Measurements from ENCODE around the gene TXNDC2. TPM values are rescaled to one million over a fixed set of nuclear protein-coding genes. Genes with fewer than 3 reads are reported as not detected.

The TXNDC2 gene
- total and polyA plus RNA-seq, 9 of the 15 experiments (the other 6 are each of a cell fraction or from before 2014, with no cell fraction given): 1.2 to 4.9 (median 2.3) TPM

- TF ChIP-seq TBL1XR1 (IDR thresholded peaks at IDR 0.05; ENCODE audit: low read length in 2 of 2) (peak in 1 of 2 experiments; percentile 40; a peak in 1 of 4 replicates), ZNF24 (IDR thresholded peaks at IDR 0.05) (peak; percentile 39; the same call in 1 of the 2 replicates), MECOM (CRISPR knock-in tag; IDR thresholded peaks at IDR 0.05) (peak; percentile 81; the same call in 1 of the 2 replicates), ZNF592 (IDR thresholded peaks at IDR 0.05) (0 out of 2 replicates have a peak, but pooled peaks have one; percentile 31), HDAC2 (IDR thresholded peaks at IDR 0.05) (peak; percentile 75), NCOR1 (IDR thresholded peaks at IDR 0.05) (peak; percentile 93), CAMTA2 (CRISPR knock-in tag; conservative IDR thresholded peaks at IDR 0.05) (no peak), NR2C1 (IDR thresholded peaks at IDR 0.05) (0 out of 2 replicates have a peak, but pooled peaks have one; percentile 10), NR2C1 (tag; IDR thresholded peaks at IDR 0.05) (no peak), SMAD4 (CRISPR knock-in tag; conservative IDR thresholded peaks at IDR 0.05) (peak; percentile 99), STAT5A (IDR thresholded peaks at IDR 0.05; ENCODE audit: borderline replicate concordance, low read length) (peak; percentile 67), ZNF740 (CRISPR knock-in tag; IDR thresholded peaks at IDR 0.05) (no peak), ZNF740 (tag; IDR thresholded peaks at IDR 0.05) (0 out of 4 replicates have a peak, but pooled peaks of 1 of the 2 experiments have one; percentile 10), CBFA2T3 (IDR thresholded peaks at IDR 0.05) (peak; percentile 98), ZBTB9 (CRISPR knock-in tag; IDR thresholded peaks at IDR 0.05) (no peak), NCOA2 (IDR thresholded peaks at IDR 0.05; ENCODE audit: partially characterized antibody in 2 of 2) (peak in 1 of 2 experiments; percentile 62), E2F1 (CRISPR knock-in tag; IDR thresholded peaks at IDR 0.05) (no peak), SMARCA5 (IDR thresholded peaks at IDR 0.05) (peak; percentile 87), ZZZ3 (IDR thresholded peaks at IDR 0.05) (no peak), MLLT1 (IDR thresholded peaks at IDR 0.05) (peak; percentile 62 to 88; a peak in 3 of 4 replicates), ARID1B (IDR thresholded peaks at IDR 0.05) (peak; percentile 87)
Measured at GRCh38 chr18:9848170-9848879, 37.4 kb upstream of the TXNDC2 start (continued).

Data from K562 (cell line).